Dermis blood vessel endothelial cell (primary cell): ENCODE data around the gene GADD45GIP1. TPM values are rescaled to one million over a fixed set of nuclear protein-coding genes. Genes with fewer than 3 reads are reported as not detected.

ENCODE experiments used
- total RNA-seq: library from RNA; depleted of rRNA; stranded (reverse); fragments of >200 nt; gene quantifications from 2 replicates; pipeline ENCODE4 v1.2.3, GENCODE V29; 2014

GADD45GIP1 gene
- total RNA-seq, 1 donor from 2014 or later, result 20.6 TPM

Other genes starting within 250 kb of the GADD45GIP1 start
- gene TNPO2, start 233.3 kb downstream of the GADD45GIP1 start, total RNA-seq, result 25.7 and 31.4 TPM in 2 replicates
- gene TRIR, start 222.5 kb downstream of the GADD45GIP1 start, total RNA-seq, result 106 and 139 TPM in 2 replicates
- gene GET3, start 219.7 kb downstream of the GADD45GIP1 start, total RNA-seq, result 66.9 and 78.6 TPM in 2 replicates
- gene BEST2, start 205.4 kb downstream of the GADD45GIP1 start, total RNA-seq, result not detected in 2 replicates
- gene HOOK2, start 181.7 kb downstream of the GADD45GIP1 start, total RNA-seq, result 12.1 and 14.8 TPM in 2 replicates
- gene JUNB, start 165.7 kb downstream of the GADD45GIP1 start, total RNA-seq, result 61.1 and 151 TPM in 2 replicates
- 214 and 278 TPM in 2 replicates for gene PRDX2, start 155.4 kb downstream of the GADD45GIP1 start, total RNA-seq
- gene THSD8, start 155.2 kb downstream of the GADD45GIP1 start, total RNA-seq, result 0.23 TPM in 1 of 2 replicates, not detected in the other
- gene RNASEH2A, start 150.6 kb downstream of the GADD45GIP1 start, total RNA-seq, result 19.6 and 45.6 TPM in 2 replicates
- gene RTBDN, start 122.6 kb downstream of the GADD45GIP1 start, total RNA-seq, result not detected in 2 replicates
- 0.17 and 0.51 TPM in 2 replicates for gene MAST1, start 118.7 kb downstream of the GADD45GIP1 start, total RNA-seq
- gene DNASE2, start 75.8 kb downstream of the GADD45GIP1 start, total RNA-seq, result 23.3 and 31.3 TPM in 2 replicates
- 0.17 TPM in 1 of 2 replicates, not detected in the other for gene KLF1, start 70.0 kb downstream of the GADD45GIP1 start, total RNA-seq
- 31.5 and 42.4 TPM in 2 replicates for gene GCDH, start 66.1 kb downstream of the GADD45GIP1 start, total RNA-seq
- gene SYCE2, start 37.9 kb downstream of the GADD45GIP1 start, total RNA-seq, result 0.17 and 0.33 TPM in 2 replicates
- gene FARSA, start 23.5 kb downstream of the GADD45GIP1 start, total RNA-seq, result 47.5 and 83.9 TPM in 2 replicates
- gene CALR, start 18.6 kb downstream of the GADD45GIP1 start, total RNA-seq, result 1,244 and 1,415 TPM in 2 replicates
- gene RAD23A, start 11.4 kb downstream of the GADD45GIP1 start, total RNA-seq, result 52.9 and 98.1 TPM in 2 replicates
- 0.09 and 0.17 TPM in 2 replicates for gene DAND5, start 12.4 kb upstream of the GADD45GIP1 start, total RNA-seq
- gene NFIX, start 38.3 kb upstream of the GADD45GIP1 start, total RNA-seq, result 12.6 and 23.7 TPM in 2 replicates
- gene LYL1, start 145.6 kb upstream of the GADD45GIP1 start, total RNA-seq, result 51.8 and 55.0 TPM in 2 replicates
- gene TRMT1, start 159.5 kb upstream of the GADD45GIP1 start, total RNA-seq, result 44.7 and 47.0 TPM in 2 replicates
- gene NACC1, start 161.0 kb upstream of the GADD45GIP1 start, total RNA-seq, result 35.9 and 136 TPM in 2 replicates
- gene STX10, start 193.2 kb upstream of the GADD45GIP1 start, total RNA-seq, result 69.9 and 84.6 TPM in 2 replicates
- 25.5 and 30.8 TPM in 2 replicates for gene IER2, start 193.2 kb upstream of the GADD45GIP1 start, total RNA-seq